ENCODE data around the gene CHST15. TPM values are rescaled to one million over a fixed set of nuclear protein-coding genes. Genes with fewer than 3 reads are reported as not detected.

Gene CHST15
- total and polyA plus RNA-seq, 4 donors = 5.4 to 45.3 (median 36.7) TPM

- TF ChIP-seq, protein P1, sequence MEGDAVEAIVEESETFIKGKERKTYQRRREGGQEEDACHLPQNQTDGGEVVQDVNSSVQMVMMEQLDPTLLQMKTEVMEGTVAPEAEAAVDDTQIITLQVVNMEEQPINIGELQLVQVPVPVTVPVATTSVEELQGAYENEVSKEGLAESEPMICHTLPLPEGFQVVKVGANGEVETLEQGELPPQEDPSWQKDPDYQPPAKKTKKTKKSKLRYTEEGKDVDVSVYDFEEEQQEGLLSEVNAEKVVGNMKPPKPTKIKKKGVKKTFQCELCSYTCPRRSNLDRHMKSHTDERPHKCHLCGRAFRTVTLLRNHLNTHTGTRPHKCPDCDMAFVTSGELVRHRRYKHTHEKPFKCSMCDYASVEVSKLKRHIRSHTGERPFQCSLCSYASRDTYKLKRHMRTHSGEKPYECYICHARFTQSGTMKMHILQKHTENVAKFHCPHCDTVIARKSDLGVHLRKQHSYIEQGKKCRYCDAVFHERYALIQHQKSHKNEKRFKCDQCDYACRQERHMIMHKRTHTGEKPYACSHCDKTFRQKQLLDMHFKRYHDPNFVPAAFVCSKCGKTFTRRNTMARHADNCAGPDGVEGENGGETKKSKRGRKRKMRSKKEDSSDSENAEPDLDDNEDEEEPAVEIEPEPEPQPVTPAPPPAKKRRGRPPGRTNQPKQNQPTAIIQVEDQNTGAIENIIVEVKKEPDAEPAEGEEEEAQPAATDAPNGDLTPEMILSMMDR (IDR thresholded peaks at IDR 0.05; ENCODE audit: control extremely low read depth, extremely low read depth) = no peak
- no peak overlapping the region for H3K9ac ChIP-seq (ENCODE audit: insufficient read depth in 1 of 2, low read length in 2 of 2)
- H3K4me3 ChIP-seq = no peak overlapping the region
- H3K27me3 ChIP-seq (ENCODE audit: control insufficient read depth in 3 of 3, insufficient read depth in 3 of 3, low read length in 2 of 3) = no peaks in the 10 kb centered on the region
- 66 to 74% methylated on average over 10 of the region's 10 CpGs for WGBS, 2 donors
- no peaks in the 10 kb centered on the region for H3K36me3 ChIP-seq (ENCODE audit: control insufficient read depth in 4 of 4, insufficient read depth in 4 of 4, low read length in 4 of 4)
- H3K9me3 ChIP-seq (ENCODE audit: control insufficient read depth in 4 of 4, insufficient read depth in 3 of 4, low read length in 3 of 4) = no peaks in the 10 kb centered on the region
- no peak overlapping the region for H3K27ac ChIP-seq (ENCODE audit: low read depth in 1 of 2, low read length in 1 of 2)
- DNase-seq (no peak), ATAC-seq (ENCODE audit: insufficient read depth, low FRiP score) (no peak)
- H3K4me1 ChIP-seq (ENCODE audit: control insufficient read depth in 5 of 5, insufficient read depth in 5 of 5, low read length in 5 of 5) = peaks cover 0 to 14% (median 0%) of the 10 kb centered on the region in 5 donors
Observed at GRCh38 chr10:124124123-124124768, 30.8 kb upstream of the CHST15 start.

GRCh38 chr10:124123156-124123555 lies 29.8 kb upstream of the CHST15 start:
- peaks cover 0 to 17% (median 0%) of the 10 kb centered on the region in 5 donors for H3K4me1 ChIP-seq (ENCODE audit: control insufficient read depth in 5 of 5, insufficient read depth in 5 of 5, low read length in 5 of 5)
- ATAC-seq (ENCODE audit: insufficient read depth, low FRiP score) (no peak), DNase-seq (no peak)
- H3K9me3 ChIP-seq (ENCODE audit: control insufficient read depth in 4 of 4, insufficient read depth in 3 of 4, low read length in 3 of 4) = no peaks in the 10 kb centered on the region
- H3K36me3 ChIP-seq (ENCODE audit: control insufficient read depth in 4 of 4, insufficient read depth in 4 of 4, low read length in 4 of 4) = no peaks in the 10 kb centered on the region
- H3K27me3 ChIP-seq (ENCODE audit: control insufficient read depth in 3 of 3, insufficient read depth in 3 of 3, low read length in 2 of 3) = no peaks in the 10 kb centered on the region
- no peak overlapping the region for H3K4me3 ChIP-seq
- H3K27ac ChIP-seq (ENCODE audit: low read depth in 1 of 2, low read length in 1 of 2) = no peak overlapping the region
- 91 to 95% methylated on average over 8 of the region's 8 CpGs for WGBS, 2 donors
- TF ChIP-seq, protein P1 (IDR thresholded peaks at IDR 0.05; ENCODE audit: control extremely low read depth, extremely low read depth) = no peak
- H3K9ac ChIP-seq (ENCODE audit: insufficient read depth in 1 of 2, low read length in 2 of 2) = no peak overlapping the region

GRCh38 chr10:124122211-124122610 lies 28.8 kb upstream of the CHST15 start:
- TF ChIP-seq, protein P1 (IDR thresholded peaks at IDR 0.05; ENCODE audit: control extremely low read depth, extremely low read depth) = no peak
- WGBS, 2 donors = 95% methylated on average over 13 of the region's 13 CpGs
- peaks cover 0 to 19% (median 0%) of the 10 kb centered on the region in 5 donors for H3K4me1 ChIP-seq (ENCODE audit: control insufficient read depth in 5 of 5, insufficient read depth in 5 of 5, low read length in 5 of 5)
- H3K27ac ChIP-seq (ENCODE audit: low read depth in 1 of 2, low read length in 1 of 2) = no peak overlapping the region
- no peaks in the 10 kb centered on the region for H3K9me3 ChIP-seq (ENCODE audit: control insufficient read depth in 4 of 4, insufficient read depth in 3 of 4, low read length in 3 of 4)
- no peak overlapping the region for H3K4me3 ChIP-seq
- H3K9ac ChIP-seq (ENCODE audit: insufficient read depth in 1 of 2, low read length in 2 of 2) = no peak overlapping the region
- DNase-seq (no peak), ATAC-seq (ENCODE audit: insufficient read depth, low FRiP score) (no peak)
- H3K27me3 ChIP-seq (ENCODE audit: control insufficient read depth in 3 of 3, insufficient read depth in 3 of 3, low read length in 2 of 3) = no peaks in the 10 kb centered on the region
- no peaks in the 10 kb centered on the region for H3K36me3 ChIP-seq (ENCODE audit: control insufficient read depth in 4 of 4, insufficient read depth in 4 of 4, low read length in 4 of 4)
